Kidney epithelial cell (primary cell): ENCODE results near the gene GNB5. TPM values are rescaled to one million over a fixed set of nuclear protein-coding genes. Genes with fewer than 3 reads are reported as not detected.
"Not testable (repeated sequence)": the region's sequence is repeated elsewhere in the genome, so short reads cannot be mapped to it uniquely, and the experiment has no call there.

Experiments
- DNase-seq: peaks from one replicate; pipeline ENCODE4 v3.0.0-alpha.2; 2010; ENCODE audit warnings: low read depth
- H3K27me3 ChIP-seq: 2 replicates; pipeline ENCODE4 v1.6.0; 2011; ENCODE audit warnings: low read length; ENCODE audit not compliant: control insufficient read depth, insufficient read depth
- H3K36me3 ChIP-seq: 2 replicates; pipeline ENCODE4 v1.5.1; 2011; ENCODE audit warnings: low read length; ENCODE audit not compliant: control insufficient read depth, insufficient read depth
- H3K4me3 ChIP-seq: 2 replicates; pipeline ENCODE4 v1.5.1; 2011; ENCODE audit warnings: low read depth, mild to moderate bottlenecking, control low read depth, low read length
- total RNA-seq: library from RNA; depleted of rRNA; stranded (reverse); fragments of >200 nt; gene quantifications from 2 replicates; pipeline ENCODE4 v1.2.3, GENCODE V29; 2015
- TF ChIP-seq, protein P1 (sequence below): IDR thresholded peaks from 2 replicates; pipeline ENCODE4 v1.5.1; 2011; ENCODE audit warnings: mild to moderate bottlenecking, moderate library complexity, low read length, control low read depth, inconsistent platforms; ENCODE audit not compliant: insufficient read depth, poor library complexity, severe bottlenecking

GNB5 gene
- total RNA-seq, 1 donor from 2014 or later = 46.7 TPM

DNA sequence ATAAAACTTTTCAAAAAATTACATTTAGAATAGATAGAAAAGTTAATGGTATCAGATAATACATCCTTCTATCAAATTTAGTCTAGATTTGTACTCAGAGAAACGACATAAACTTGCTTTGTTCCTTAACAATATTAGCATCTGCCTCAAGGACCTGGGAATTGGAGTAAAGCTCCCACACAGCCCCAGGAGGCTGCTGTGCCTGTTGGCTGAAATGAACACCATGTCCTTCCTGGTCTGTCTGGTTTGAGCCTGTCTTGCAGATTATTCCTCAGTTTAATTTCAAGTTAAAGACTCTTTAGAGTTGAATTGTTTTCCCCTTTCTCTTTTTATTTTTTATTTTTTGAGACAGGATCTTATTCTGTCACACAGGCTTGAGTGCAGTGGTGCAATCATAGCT lies 19.4 kb downstream of the GNB5 start:
- Histone ChIP-seq H3K27me3 (no peaks in the 10 kb centered on the region), H3K36me3 (no peaks in the 10 kb centered on the region), H3K4me3 (no peak overlapping the region)
- no peak for DNase-seq
- TF ChIP-seq, protein P1, sequence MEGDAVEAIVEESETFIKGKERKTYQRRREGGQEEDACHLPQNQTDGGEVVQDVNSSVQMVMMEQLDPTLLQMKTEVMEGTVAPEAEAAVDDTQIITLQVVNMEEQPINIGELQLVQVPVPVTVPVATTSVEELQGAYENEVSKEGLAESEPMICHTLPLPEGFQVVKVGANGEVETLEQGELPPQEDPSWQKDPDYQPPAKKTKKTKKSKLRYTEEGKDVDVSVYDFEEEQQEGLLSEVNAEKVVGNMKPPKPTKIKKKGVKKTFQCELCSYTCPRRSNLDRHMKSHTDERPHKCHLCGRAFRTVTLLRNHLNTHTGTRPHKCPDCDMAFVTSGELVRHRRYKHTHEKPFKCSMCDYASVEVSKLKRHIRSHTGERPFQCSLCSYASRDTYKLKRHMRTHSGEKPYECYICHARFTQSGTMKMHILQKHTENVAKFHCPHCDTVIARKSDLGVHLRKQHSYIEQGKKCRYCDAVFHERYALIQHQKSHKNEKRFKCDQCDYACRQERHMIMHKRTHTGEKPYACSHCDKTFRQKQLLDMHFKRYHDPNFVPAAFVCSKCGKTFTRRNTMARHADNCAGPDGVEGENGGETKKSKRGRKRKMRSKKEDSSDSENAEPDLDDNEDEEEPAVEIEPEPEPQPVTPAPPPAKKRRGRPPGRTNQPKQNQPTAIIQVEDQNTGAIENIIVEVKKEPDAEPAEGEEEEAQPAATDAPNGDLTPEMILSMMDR = no peak

GRCh38 chr15:52171386-52171785 lies 19.8 kb downstream of the GNB5 start:
- Histone ChIP-seq H3K36me3 (no peaks in the 10 kb centered on the region), H3K27me3 (no peaks in the 10 kb centered on the region), H3K4me3 (no peak overlapping the region)
- DNase-seq = no peak
- TF ChIP-seq, protein P1 = peak; percentile 3

DNA sequence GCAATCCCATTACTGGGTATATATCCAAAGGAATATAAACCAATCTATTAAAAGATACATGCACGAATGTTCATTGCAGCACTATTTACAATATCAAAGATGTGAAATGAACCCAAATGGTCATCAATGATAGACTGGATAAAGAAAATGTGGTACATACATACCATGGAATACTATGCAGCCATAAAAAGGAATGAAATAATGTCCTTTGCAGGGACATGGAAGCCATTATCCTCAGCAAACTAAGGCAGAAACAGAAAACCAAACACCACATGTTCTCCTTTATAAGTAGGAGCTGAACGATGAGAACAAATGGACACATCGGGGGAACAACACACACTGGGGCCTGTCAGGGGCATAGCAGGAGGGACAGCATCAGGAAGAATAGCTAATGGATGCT lies 21.0 kb downstream of the GNB5 start:
- not testable (repeated sequence) for DNase-seq, H3K27me3 ChIP-seq, H3K4me3 ChIP-seq, H3K36me3 ChIP-seq

GRCh38 chr15:52165494-52166131 lies 25.6 kb downstream of the GNB5 start:
- H3K27me3 ChIP-seq, H3K36me3 ChIP-seq, H3K4me3 ChIP-seq, DNase-seq: not testable (repeated sequence)

DNA sequence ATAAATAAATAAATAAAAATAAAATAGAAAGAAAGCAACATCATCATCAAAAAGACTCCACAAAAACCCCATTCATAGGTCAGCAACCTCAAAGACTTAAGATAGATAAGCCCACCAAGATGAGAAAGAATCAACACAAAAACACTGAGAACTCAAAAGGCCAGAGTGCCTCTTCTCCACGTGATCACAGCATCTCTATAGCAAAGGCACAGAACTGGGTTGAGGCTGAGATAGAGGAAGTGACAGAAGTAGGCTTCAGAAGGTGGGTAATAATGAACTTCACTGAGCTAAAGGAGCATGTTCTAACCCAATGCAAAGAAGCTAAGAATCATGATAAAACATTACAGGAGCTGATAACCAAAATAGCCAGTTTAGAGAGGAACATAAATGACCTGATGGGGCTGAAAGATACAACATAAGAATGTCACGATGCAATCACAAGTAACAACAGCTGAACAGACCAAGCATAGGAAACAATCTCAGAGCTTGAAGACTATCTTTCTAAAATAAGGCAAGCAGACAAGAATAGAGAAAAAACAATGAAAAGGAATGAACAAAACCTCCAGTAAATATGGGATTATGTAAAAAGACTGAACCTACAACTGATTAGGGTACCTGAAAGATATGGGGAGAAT lies 26.4 kb downstream of the GNB5 start:
- Histone ChIP-seq H3K36me3 (no peaks in the 10 kb centered on the region), H3K4me3 (no peak overlapping the region), H3K27me3 (no peaks in the 10 kb centered on the region)
- TF ChIP-seq, protein P1 = no peak
- DNase-seq = no peak

DNA sequence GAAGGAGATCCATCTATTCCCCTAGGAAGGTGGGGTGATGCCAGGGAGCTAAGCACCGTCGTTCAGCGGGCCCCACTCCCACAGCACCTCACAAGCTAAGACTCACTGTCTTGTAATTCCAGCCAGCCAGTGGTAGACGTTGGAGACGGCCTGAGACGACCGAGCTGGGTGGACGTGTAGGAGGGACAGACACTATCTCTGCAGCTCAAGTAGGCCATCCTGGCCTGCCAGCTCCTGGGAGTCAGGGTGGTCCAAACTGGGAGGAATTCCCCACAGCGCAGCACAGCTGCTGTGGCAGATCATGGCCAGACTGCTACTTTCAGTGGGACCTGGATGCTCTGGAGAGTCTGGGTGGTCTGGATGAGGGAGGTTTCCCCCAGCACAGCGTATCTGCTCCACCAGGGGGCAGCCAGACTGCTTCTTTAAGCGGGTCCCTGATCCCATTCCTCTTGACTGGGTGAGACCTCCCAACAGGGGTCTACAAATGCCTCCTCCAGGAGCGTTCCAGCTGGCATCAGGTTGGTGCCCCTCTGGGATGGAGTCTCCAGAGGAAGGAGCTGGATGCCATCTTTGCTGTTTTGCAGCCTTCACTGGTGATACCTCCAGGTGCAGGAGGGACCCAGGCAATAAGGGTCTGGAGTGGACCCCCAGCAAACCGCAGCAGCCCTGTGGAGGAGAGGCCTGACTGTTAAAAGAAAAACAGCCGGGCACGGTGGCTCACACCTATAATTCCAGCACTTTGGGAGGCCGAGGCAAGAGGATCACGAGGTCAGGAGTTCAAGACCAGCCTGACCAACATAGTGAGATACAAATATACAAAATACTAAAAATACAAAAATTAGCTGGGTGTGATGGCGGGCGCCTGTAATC lies 27.6 kb downstream of the GNB5 start:
- TF ChIP-seq, protein P1 = peak; percentile 8

More for the DNA sequence above, 27.6 kb downstream of the GNB5 start:
- no peaks in the 10 kb centered on the region for H3K27me3 ChIP-seq
- no peak for DNase-seq
- H3K36me3 ChIP-seq = no peaks in the 10 kb centered on the region
- no peak overlapping the region for H3K4me3 ChIP-seq
